GM23338 (cell line): ENCODE measurements around the gene ADGRB3. TPM values are rescaled to one million over a fixed set of nuclear protein-coding genes. Genes with fewer than 3 reads are reported as not detected.

Source experiments
- ATAC-seq: fragments of 200-7000 bp; cut with Tn5 transposase; 3 replicates; pipeline ENCODE4 v1.9.1; 2020
- DNase-seq: peaks from one replicate; pipeline ENCODE4 v3.0.0-alpha.2; 2015; ENCODE audit warnings: low spot score
- H2AFZ ChIP-seq: fragments of 200-600 bp; sonication (generic); 2 replicates; pipeline ENCODE4 v1.8.0; 2016; ENCODE audit warnings: antibody characterized with exemption, mild to moderate bottlenecking, moderate library complexity
- H3F3A ChIP-seq: fragments of 200-600 bp; sonication (generic); replicated peaks from 2 replicates; pipeline ENCODE4 v1.8.0; 2017; ENCODE audit warnings: antibody characterized with exemption, mixed run types, low read depth
- H3K27ac ChIP-seq: fragments of 200-600 bp; sonication (generic); 2 replicates; pipeline ENCODE4 v1.6.1; 2016; ENCODE audit warnings: low read depth
- H3K27me3 ChIP-seq: fragments of 200-600 bp; sonication (generic); 2 replicates; pipeline ENCODE4 v1.8.0; 2016; ENCODE audit warnings: mild to moderate bottlenecking, mixed run types, moderate library complexity; ENCODE audit not compliant: insufficient read depth
- H3K36me3 ChIP-seq: fragments of 200-600 bp; sonication (generic); 2 replicates; pipeline ENCODE4 v1.8.0; 2016; ENCODE audit warnings: mild to moderate bottlenecking; ENCODE audit not compliant: insufficient read depth
- H3K4me1 ChIP-seq: fragments of 200-600 bp; sonication (generic); 2 replicates; pipeline ENCODE4 v1.8.0; 2016; ENCODE audit warnings: mild to moderate bottlenecking, moderate library complexity; ENCODE audit not compliant: insufficient read depth
- H3K4me2 ChIP-seq: fragments of 200-600 bp; sonication (generic); 2 replicates; pipeline ENCODE4 v1.7.1; 2017; ENCODE audit warnings: mixed run types
- H3K4me3 ChIP-seq: fragments of 200-600 bp; sonication (generic); 2 replicates; pipeline ENCODE4 v1.6.1; 2016; ENCODE audit warnings: mixed run types
- H3K79me2 ChIP-seq: fragments of 200-600 bp; sonication (generic); replicated peaks from 2 replicates; pipeline ENCODE4 v1.8.0; 2017; ENCODE audit warnings: mild to moderate bottlenecking; ENCODE audit not compliant: insufficient read depth
- H3K9me2 ChIP-seq: fragments of 200-600 bp; sonication (generic); 2 replicates; pipeline ENCODE4 v1.8.0; 2017; ENCODE audit not compliant: insufficient read depth
- H4K20me1 ChIP-seq: fragments of 200-600 bp; sonication (generic); replicated peaks from 2 replicates; pipeline ENCODE4 v1.8.0; 2017; ENCODE audit warnings: mild to moderate bottlenecking; ENCODE audit not compliant: insufficient read depth
- H3K27ac Mint-ChIP-seq: 2 replicates; pipeline ENCODE4 v1.8.0; 2020; ENCODE audit warnings: inconsistent platforms, mild to moderate bottlenecking, moderate library complexity, mixed read lengths
- H3K27me3 Mint-ChIP-seq: 3 replicates; pipeline ENCODE4 v1.8.0; 2022; ENCODE audit warnings: low read depth, mild to moderate bottlenecking, moderate library complexity, mixed read lengths, inconsistent platforms; ENCODE audit not compliant: insufficient read depth, poor library complexity
- H3K36me3 Mint-ChIP-seq: 3 replicates; pipeline ENCODE4 v1.8.0; 2021; ENCODE audit warnings: low read depth, mild to moderate bottlenecking, inconsistent platforms, moderate library complexity, mixed read lengths
- H3K4me1 Mint-ChIP-seq: 3 replicates; pipeline ENCODE4 v1.8.0; 2020; ENCODE audit warnings: mild to moderate bottlenecking, inconsistent platforms, mixed read lengths
- H3K4me3 Mint-ChIP-seq: 3 replicates; pipeline ENCODE4 v1.8.0; 2021; ENCODE audit warnings: moderate library complexity, mild to moderate bottlenecking, inconsistent platforms, mixed read lengths
- H3K9me3 Mint-ChIP-seq: 3 replicates; pipeline ENCODE4 v1.8.0; 2020; ENCODE audit warnings: moderate library complexity, mild to moderate bottlenecking, inconsistent platforms, mixed read lengths
- CTCF ChIP-seq, 2 experiments: fragments of 200-600 bp in 1 of 2; sonication (generic) in 1 of 2; conservative IDR thresholded peaks; 2 replicates each; pipeline versions ENCODE4 v1.5.1 to v1.6.1; 2016 to 2017; ENCODE audit warnings: antibody characterized with exemption in 2 of 2, low read depth in 2 of 2, mild to moderate bottlenecking in 2 of 2, moderate library complexity in 1 of 2
- EZH2 ChIP-seq: fragments of 200-600 bp; sonication (generic); IDR thresholded peaks from one replicate; pipeline ENCODE4 v1.8.0; 2017; ENCODE audit warnings: antibody characterized with exemption, mild to moderate bottlenecking, low read depth; ENCODE audit not compliant: unreplicated experiment
- EZH2phosphoT487 ChIP-seq: fragments of 200-600 bp; sonication (generic); IDR thresholded peaks from one replicate; pipeline ENCODE4 v1.8.1; 2018; ENCODE audit warnings: antibody characterized with exemption; ENCODE audit not compliant: unreplicated experiment
- POLR2AphosphoS5 ChIP-seq: IDR thresholded peaks from 2 replicates; pipeline ENCODE4 v1.6.1; 2016; ENCODE audit warnings: antibody characterized with exemption, low read depth
- ZNF462 ChIP-seq: fragments of 250-450 bp; sonication (Bioruptor Pico); IDR thresholded peaks from 2 replicates; pipeline ENCODE4 v1.5.0; 2020; ENCODE audit warnings: mild to moderate bottlenecking, moderate library complexity
- polyA plus RNA-seq: library from polyadenylated mRNA; unstranded; fragments of >200 nt; fragmentation: Nextera tagmentation; extraction: Ambion mirVana; gene quantifications from 2 replicates; pipeline ENCODE4 v1.2.1, GENCODE V29; 2016
- total RNA-seq: library from RNA; depleted of rRNA; stranded (reverse); fragments of >200 nt; shearing (Covaris generic); gene quantifications from 2 replicates; pipeline ENCODE4 v1.2.3, GENCODE V29; 2014
- TF ChIP-seq, protein P1 (sequence below): IDR thresholded peaks from 2 replicates; pipeline ENCODE4 v1.6.1; 2016; ENCODE audit warnings: antibody characterized with exemption

Gene ADGRB3
- total and polyA plus RNA-seq, 2 experiments from 2014 or later, result 0.92 to 4.0 TPM

GRCh38 chr6:68636666-68637065 lies 1.6 kb downstream of the ADGRB3 start:
- Histone ChIP-seq H3K4me3 (peak overlapping the region; percentile 85), H3K79me2 (no peaks in the 10 kb centered on the region), H3K36me3 (no peaks in the 10 kb centered on the region), H3K27me3 (peaks cover 64% of the 10 kb centered on the region), H3K9me2 (no peaks in the 10 kb centered on the region), H2AFZ (no peak overlapping the region), H3K4me2 (peak overlapping the region; percentile 94), H3K27ac (no peak overlapping the region), H3K4me1 (peaks cover 39% of the 10 kb centered on the region), H3F3A (0 out of 2 replicates have a peak, but pooled peaks cover 6% of the 10 kb centered on the region), H4K20me1 (no peaks in the 10 kb centered on the region)
- Mint-ChIP-seq H3K9me3 (no peaks in the 10 kb centered on the region), H3K27ac (no peak overlapping the region), H3K27me3 (peaks cover 34% of the 10 kb centered on the region), H3K36me3 (no peaks in the 10 kb centered on the region), H3K4me1 (peaks cover 43% of the 10 kb centered on the region), H3K4me3 (peak overlapping the region; percentile 93)
- ATAC-seq (no peak), DNase-seq (no peak)
- TF ChIP-seq ZNF462, result no peak
- no peak for TF ChIP-seq EZH2phosphoT487
- TF ChIP-seq, protein P1, sequence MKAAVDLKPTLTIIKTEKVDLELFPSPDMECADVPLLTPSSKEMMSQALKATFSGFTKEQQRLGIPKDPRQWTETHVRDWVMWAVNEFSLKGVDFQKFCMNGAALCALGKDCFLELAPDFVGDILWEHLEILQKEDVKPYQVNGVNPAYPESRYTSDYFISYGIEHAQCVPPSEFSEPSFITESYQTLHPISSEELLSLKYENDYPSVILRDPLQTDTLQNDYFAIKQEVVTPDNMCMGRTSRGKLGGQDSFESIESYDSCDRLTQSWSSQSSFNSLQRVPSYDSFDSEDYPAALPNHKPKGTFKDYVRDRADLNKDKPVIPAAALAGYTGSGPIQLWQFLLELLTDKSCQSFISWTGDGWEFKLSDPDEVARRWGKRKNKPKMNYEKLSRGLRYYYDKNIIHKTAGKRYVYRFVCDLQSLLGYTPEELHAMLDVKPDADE, result no peak
- no peak for TF ChIP-seq EZH2

DNA sequence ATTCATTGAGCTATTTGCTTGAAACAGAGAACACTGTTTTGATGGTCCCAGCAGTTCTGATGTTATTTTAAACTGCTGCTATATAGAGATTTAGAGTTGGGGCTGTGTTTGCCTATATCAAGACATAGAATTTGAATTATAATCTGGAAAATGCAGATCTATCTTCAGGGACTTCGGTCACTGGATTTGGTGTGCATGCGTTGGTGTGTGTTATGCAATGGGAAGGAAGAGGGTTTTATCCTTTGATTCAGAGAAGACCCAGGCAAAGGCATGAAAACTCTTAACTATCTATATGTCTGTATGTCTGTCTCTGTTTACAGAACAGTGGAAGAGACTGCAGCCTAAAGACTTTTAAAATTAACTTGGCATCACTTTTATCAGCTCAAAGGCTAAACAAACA lies 2.0 kb downstream of the ADGRB3 start:
- Histone ChIP-seq H3K36me3 (no peaks in the 10 kb centered on the region), H3K4me2 (peak overlapping the region; percentile 94; the same call in 1 of the 2 replicates), H3K27ac (no peak overlapping the region), H3K9me2 (no peaks in the 10 kb centered on the region), H3K79me2 (no peaks in the 10 kb centered on the region; the same call in 1 of the 2 replicates), H2AFZ (no peak overlapping the region), H3K27me3 (peaks cover 63% of the 10 kb centered on the region), H4K20me1 (no peaks in the 10 kb centered on the region), H3K4me3 (peak overlapping the region; percentile 85), H3K4me1 (peaks cover 39% of the 10 kb centered on the region), H3F3A (0 out of 2 replicates have a peak, but pooled peaks cover 6% of the 10 kb centered on the region)
- ATAC-seq (no peak), DNase-seq (no peak)
- peaks cover 43% of the 10 kb centered on the region for H3K4me1 Mint-ChIP-seq
- no peaks in the 10 kb centered on the region for H3K36me3 Mint-ChIP-seq
- H3K27ac Mint-ChIP-seq, result no peak overlapping the region
- H3K27me3 Mint-ChIP-seq, result peaks cover 34% of the 10 kb centered on the region
- H3K4me3 Mint-ChIP-seq, result peak overlapping the region; percentile 12; the same call in 1 of the 3 replicates
- no peaks in the 10 kb centered on the region for H3K9me3 Mint-ChIP-seq
- TF ChIP-seq POLR2AphosphoS5 (no peak), CTCF (conservative IDR thresholded peaks at IDR 0.05; ENCODE audit: low read depth in 2 of 2) (no peak)
